Brain pericyte (primary cell): ENCODE data around the gene PRM3.

Experiments used
- DNase-seq: peaks from one replicate; pipeline ENCODE4 v3.0.0-alpha.2; 2012; ENCODE audit warnings: low read depth, low spot score

PRM3 gene

DNA sequence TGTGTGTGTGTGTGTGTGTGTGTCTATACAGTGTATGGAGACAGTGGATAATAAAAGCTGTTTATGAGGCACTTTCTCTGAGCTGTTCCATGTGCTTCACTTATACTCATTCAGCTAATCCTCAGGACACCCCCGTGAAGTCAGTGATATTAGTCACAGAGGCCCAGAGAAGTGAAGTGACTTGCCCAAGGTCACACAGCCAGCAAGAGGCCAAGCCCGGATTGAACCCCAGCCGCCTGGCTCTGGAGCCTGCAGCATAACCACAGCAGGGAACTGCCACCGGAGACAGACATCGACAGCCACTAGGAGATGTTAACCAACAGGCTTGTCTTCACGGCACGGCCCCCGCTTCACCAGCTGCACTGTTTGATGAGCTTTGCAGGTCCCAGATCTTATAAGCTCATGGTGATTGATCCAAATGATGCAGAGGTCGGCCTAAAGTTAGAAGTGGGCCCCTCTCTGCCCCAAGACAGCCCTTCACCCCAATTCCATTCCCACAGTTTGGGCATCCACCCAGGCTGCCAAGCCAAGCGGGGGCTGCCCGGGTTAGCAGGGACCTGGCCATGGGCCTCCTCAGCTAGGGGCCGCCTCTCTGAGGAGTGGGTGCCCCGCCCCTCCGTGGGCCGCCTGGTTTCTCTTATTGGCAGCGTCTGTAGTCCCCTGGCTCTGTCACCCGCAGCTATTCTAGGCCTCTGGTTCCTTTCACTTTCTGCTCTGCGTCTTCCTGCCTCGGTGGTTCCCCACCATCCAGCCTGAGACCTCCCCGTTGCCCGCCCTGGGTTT lies 48.3 kb downstream of the PRM3 start:
- DNase-seq = no peak

DNA sequence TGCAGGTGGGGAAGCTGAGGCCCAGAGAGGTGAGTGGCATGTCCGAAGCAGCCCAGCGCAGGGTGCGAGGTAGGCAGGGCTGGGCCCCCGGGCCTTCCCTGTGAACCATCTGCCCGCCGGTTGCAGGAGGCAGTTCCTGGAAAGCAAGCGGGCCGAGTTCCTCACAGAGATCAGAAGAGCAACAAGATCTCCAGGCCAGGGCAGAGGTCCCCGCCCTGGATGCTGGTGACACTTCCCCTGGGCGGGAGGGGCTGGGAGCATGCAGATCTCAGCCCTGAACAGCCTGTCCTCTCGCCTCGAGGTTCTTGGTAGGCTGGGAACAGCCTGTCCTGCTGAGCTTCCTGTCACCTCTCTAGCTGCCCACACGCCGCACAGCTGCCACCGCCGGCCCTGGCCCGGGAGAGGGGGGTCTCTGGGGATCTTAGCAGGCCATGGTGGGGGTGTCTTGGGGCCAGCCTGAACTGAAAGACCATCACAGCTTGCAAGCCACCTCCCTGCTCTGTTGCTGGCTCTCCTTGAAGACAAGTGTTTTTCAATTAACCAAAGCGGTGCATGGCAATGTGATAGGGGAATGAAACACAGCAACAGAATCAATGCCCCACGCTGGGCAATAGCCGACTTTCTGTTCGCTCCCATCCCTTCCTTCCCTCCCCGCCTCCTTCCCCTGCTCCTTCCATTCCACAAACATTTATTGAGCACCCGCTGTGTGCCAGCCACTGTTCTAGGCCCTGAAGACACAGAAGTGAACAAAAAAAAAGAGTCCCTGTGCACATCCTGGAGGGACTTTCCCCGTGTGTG lies 49.1 kb downstream of the PRM3 start:
- no peak for DNase-seq
